HepG2 (cell line): ENCODE results near the gene CYCS. TPM values are rescaled to one million over a fixed set of nuclear protein-coding genes. Genes with fewer than 3 reads are reported as not detected.

Experiments
- NKX3-1 ChIP-seq: sonication (generic); formaldehyde crosslinking; IDR thresholded peaks from 2 replicates; pipeline ENCODE4 v1.5.0; 2020; ENCODE audit warnings: missing genetic modification reagents
- SMARCC2 ChIP-seq: fragments of 450-650 bp; IDR thresholded peaks from 2 replicates; pipeline ENCODE4 v1.6.1; 2017; ENCODE audit warnings: antibody characterized with exemption, mild to moderate bottlenecking
- TOE1 ChIP-seq: sonication (generic); formaldehyde crosslinking; IDR thresholded peaks from 2 replicates; pipeline ENCODE4 v1.4.0; 2020; ENCODE audit warnings: mild to moderate bottlenecking, missing genetic modification reagents
- XRCC5 ChIP-seq: fragments of 200-400 bp; formaldehyde crosslinking; optimal IDR thresholded peaks from 2 replicates; pipeline ENCODE3; 2017; ENCODE audit warnings: mild to moderate bottlenecking, low read length
- ZIK1 ChIP-seq: sonication (generic); formaldehyde crosslinking; IDR thresholded peaks from 2 replicates; pipeline ENCODE4 v1.5.0; 2020; ENCODE audit warnings: mild to moderate bottlenecking, low read depth, missing genetic modification reagents, borderline replicate concordance
- ZNF17 ChIP-seq: sonication (generic); formaldehyde crosslinking; IDR thresholded peaks from 2 replicates; pipeline ENCODE4 v1.5.0; 2020; ENCODE audit warnings: mild to moderate bottlenecking, missing genetic modification reagents
- ZNF180 ChIP-seq: sonication (generic); formaldehyde crosslinking; IDR thresholded peaks from 2 replicates; pipeline ENCODE4 v1.4.0; 2020; ENCODE audit warnings: low read depth, missing genetic modification reagents, borderline replicate concordance
- ZNF207 ChIP-seq: fragments of 450-650 bp; IDR thresholded peaks from 2 replicates; pipeline ENCODE4 v1.6.1; 2016; ENCODE audit warnings: antibody characterized with exemption, borderline replicate concordance
- ZNF670 ChIP-seq: sonication (generic); formaldehyde crosslinking; IDR thresholded peaks from 2 replicates; pipeline ENCODE4 v1.8.0; 2022; ENCODE audit warnings: mild to moderate bottlenecking, missing genetic modification reagents, borderline replicate concordance
- ZNF713 ChIP-seq: sonication (generic); formaldehyde crosslinking; IDR thresholded peaks from 2 replicates; pipeline ENCODE4 v1.4.0; 2020; ENCODE audit warnings: mild to moderate bottlenecking, missing genetic modification reagents
- ZNF777 ChIP-seq: sonication (generic); formaldehyde crosslinking; IDR thresholded peaks from 2 replicates; pipeline ENCODE4 v1.4.0; 2020; ENCODE audit warnings: missing genetic modification reagents
- ZNF792 ChIP-seq: IDR thresholded peaks from 2 replicates; pipeline ENCODE4 v1.6.1; 2016
- polyA plus RNA-seq, 8 experiments: library from polyadenylated mRNA; depleted of rRNA in 3 of 8; stranded (reverse) in 7 of 8; unstranded in 1 of 8; fragments of >200 nt; fragmentation: Illumina TruSeq in 4 of 8; extraction: Trizol in 4 of 8; gene quantifications; 2 replicates each; pipeline versions ENCODE4 v1.2.1 to v1.2.3, GENCODE V29; 2011 to 2016; ENCODE audit warnings: low read depth in 4 of 8, missing spikeins in 1 of 8, mixed read lengths in 1 of 8; ENCODE audit not compliant: insufficient read depth in 1 of 8
- total RNA-seq, 5 experiments: library from RNA; depleted of rRNA; stranded (reverse); fragments of >200 nt; fragmentation: Illumina TruSeq; extraction: Trizol; gene quantifications; 2 replicates each; pipeline ENCODE4 v1.2.3, GENCODE V29; 2016; ENCODE audit warnings: low read depth in 1 of 5
- TF ChIP-seq, protein P1 (sequence below): sonication (generic); formaldehyde crosslinking; IDR thresholded peaks from 2 replicates; pipeline ENCODE4 v1.4.0; 2020; ENCODE audit warnings: missing genetic modification reagents, borderline replicate concordance
- TF ChIP-seq, protein P2 (sequence below): sonication (generic); formaldehyde crosslinking; IDR thresholded peaks from 2 replicates; pipeline ENCODE4 v1.4.0; 2020; ENCODE audit warnings: low read depth, mild to moderate bottlenecking, missing genetic modification reagents
- TF ChIP-seq, protein P3 (sequence below): sonication (generic); formaldehyde crosslinking; IDR thresholded peaks from 2 replicates; pipeline ENCODE4 v1.4.0; 2020; ENCODE audit warnings: missing genetic modification reagents
- TF ChIP-seq, protein P4 (sequence below): sonication (generic); formaldehyde crosslinking; IDR thresholded peaks from 2 replicates; pipeline ENCODE4 v1.4.0; 2020; ENCODE audit warnings: missing genetic modification reagents
- TF ChIP-seq, protein P5 (sequence below): sonication (generic); formaldehyde crosslinking; IDR thresholded peaks from 2 replicates; pipeline ENCODE4 v1.8.0; 2022; ENCODE audit warnings: mild to moderate bottlenecking, missing genetic modification reagents, borderline replicate concordance
- TF ChIP-seq, protein P6 (sequence below): sonication (generic); formaldehyde crosslinking; IDR thresholded peaks from 2 replicates; pipeline ENCODE4 v1.4.0; 2020; ENCODE audit warnings: mild to moderate bottlenecking, missing genetic modification reagents
- TF ChIP-seq, protein P7 (sequence below): sonication (generic); formaldehyde crosslinking; IDR thresholded peaks from 2 replicates; pipeline ENCODE4 v1.8.0; 2023; ENCODE audit warnings: mild to moderate bottlenecking, missing genetic modification reagents

Gene CYCS
- total and polyA plus RNA-seq, 2 of the 13 experiments (the other 11 are each of a cell fraction or from before 2014, with no cell fraction given), result 35.9 to 202 TPM

DNA sequence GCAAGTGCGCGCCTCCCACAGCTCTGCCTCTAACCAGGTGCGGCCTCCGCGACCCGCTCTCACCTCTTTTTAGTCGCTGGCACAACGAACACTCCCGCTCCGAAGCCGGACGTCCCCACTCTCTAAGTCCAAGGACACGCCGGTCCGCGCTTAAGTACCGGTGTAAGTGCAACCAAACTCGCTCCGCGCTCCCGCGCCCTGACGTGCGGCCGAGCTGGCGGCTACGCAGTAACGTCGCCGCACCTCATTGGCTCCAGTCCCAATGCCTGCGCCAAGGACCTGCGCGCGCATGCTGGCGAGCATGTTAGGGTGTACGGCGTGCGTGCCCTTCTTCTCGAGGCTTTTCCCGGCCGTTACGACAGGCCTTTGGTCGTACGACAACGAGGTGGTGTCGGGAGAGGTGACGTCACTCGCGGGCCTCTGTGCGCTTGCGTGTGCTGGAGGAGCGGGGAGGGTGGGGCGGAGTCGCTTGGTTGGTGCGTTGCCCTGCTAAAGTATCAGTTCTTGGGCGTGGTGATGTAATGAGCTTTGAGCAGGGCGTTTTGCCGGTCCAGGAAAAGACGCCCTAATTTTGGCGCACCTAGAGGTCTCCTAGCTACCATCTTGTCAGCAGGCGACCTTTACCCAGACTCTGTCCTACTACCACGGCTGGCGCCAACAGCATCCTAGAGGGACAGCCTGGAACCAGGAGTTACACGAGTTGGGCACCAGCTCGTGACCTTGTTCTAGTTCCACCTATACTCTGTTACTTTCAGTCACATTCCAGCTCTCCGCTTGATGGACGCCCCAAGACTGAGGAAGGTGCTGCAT, at the start of gene CYCS (continued):
- TF ChIP-seq, protein P1, sequence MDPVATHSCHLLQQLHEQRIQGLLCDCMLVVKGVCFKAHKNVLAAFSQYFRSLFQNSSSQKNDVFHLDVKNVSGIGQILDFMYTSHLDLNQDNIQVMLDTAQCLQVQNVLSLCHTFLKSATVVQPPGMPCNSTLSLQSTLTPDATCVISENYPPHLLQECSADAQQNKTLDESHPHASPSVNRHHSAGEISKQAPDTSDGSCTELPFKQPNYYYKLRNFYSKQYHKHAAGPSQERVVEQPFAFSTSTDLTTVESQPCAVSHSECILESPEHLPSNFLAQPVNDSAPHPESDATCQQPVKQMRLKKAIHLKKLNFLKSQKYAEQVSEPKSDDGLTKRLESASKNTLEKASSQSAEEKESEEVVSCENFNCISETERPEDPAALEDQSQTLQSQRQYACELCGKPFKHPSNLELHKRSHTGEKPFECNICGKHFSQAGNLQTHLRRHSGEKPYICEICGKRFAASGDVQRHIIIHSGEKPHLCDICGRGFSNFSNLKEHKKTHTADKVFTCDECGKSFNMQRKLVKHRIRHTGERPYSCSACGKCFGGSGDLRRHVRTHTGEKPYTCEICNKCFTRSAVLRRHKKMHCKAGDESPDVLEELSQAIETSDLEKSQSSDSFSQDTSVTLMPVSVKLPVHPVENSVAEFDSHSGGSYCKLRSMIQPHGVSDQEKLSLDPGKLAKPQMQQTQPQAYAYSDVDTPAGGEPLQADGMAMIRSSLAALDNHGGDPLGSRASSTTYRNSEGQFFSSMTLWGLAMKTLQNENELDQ (CRISPR knock-in tag), result no peak; the same call in 1 of the 2 replicates
- TF ChIP-seq ZNF792 (CRISPR knock-in tag) (peak; percentile 89), ZNF17 (CRISPR knock-in tag) (no peak), XRCC5 (peak; percentile 78), ZNF180 (CRISPR knock-in tag) (no peak), ZNF207 (no peak), NKX3-1 (no peak), ZNF713 (CRISPR knock-in tag) (0 out of 2 replicates have a peak, but pooled peaks have one; percentile 31), SMARCC2 (no peak), ZNF777 (CRISPR knock-in tag) (no peak), TOE1 (CRISPR knock-in tag) (0 out of 2 replicates have a peak, but pooled peaks have one; percentile 38), ZIK1 (peak; percentile 93; the same call in 1 of the 2 replicates), ZNF670 (0 out of 2 replicates have a peak, but pooled peaks have one; percentile 58)
- TF ChIP-seq, protein P2, sequence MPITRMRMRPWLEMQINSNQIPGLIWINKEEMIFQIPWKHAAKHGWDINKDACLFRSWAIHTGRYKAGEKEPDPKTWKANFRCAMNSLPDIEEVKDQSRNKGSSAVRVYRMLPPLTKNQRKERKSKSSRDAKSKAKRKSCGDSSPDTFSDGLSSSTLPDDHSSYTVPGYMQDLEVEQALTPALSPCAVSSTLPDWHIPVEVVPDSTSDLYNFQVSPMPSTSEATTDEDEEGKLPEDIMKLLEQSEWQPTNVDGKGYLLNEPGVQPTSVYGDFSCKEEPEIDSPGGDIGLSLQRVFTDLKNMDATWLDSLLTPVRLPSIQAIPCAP, result 0 out of 2 replicates have a peak, but pooled peaks have one; percentile 51
- TF ChIP-seq, protein P3, sequence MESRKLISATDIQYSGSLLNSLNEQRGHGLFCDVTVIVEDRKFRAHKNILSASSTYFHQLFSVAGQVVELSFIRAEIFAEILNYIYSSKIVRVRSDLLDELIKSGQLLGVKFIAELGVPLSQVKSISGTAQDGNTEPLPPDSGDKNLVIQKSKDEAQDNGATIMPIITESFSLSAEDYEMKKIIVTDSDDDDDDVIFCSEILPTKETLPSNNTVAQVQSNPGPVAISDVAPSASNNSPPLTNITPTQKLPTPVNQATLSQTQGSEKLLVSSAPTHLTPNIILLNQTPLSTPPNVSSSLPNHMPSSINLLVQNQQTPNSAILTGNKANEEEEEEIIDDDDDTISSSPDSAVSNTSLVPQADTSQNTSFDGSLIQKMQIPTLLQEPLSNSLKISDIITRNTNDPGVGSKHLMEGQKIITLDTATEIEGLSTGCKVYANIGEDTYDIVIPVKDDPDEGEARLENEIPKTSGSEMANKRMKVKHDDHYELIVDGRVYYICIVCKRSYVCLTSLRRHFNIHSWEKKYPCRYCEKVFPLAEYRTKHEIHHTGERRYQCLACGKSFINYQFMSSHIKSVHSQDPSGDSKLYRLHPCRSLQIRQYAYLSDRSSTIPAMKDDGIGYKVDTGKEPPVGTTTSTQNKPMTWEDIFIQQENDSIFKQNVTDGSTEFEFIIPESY (CRISPR knock-in tag), result no peak
- TF ChIP-seq, protein P4, sequence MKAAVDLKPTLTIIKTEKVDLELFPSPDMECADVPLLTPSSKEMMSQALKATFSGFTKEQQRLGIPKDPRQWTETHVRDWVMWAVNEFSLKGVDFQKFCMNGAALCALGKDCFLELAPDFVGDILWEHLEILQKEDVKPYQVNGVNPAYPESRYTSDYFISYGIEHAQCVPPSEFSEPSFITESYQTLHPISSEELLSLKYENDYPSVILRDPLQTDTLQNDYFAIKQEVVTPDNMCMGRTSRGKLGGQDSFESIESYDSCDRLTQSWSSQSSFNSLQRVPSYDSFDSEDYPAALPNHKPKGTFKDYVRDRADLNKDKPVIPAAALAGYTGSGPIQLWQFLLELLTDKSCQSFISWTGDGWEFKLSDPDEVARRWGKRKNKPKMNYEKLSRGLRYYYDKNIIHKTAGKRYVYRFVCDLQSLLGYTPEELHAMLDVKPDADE, result no peak
- TF ChIP-seq, protein P5, sequence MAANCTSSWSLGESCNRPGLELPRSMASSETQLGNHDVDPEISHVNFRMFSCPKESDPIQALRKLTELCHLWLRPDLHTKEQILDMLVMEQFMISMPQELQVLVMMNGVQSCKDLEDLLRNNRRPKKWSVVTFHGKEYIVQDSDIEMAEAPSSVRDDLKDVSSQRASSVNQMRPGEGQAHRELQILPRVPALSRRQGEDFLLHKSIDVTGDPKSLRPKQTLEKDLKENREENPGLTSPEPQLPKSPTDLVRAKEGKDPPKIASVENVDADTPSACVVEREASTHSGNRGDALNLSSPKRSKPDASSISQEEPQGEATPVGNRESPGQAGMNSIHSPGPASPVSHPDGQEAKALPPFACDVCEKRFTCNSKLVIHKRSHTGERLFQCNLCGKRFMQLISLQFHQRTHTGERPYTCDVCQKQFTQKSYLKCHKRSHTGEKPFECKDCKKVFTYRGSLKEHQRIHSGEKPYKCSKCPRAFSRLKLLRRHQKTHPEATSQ (CRISPR knock-in tag), result peak; percentile 99; the same call in 1 of the 2 replicates
- TF ChIP-seq, protein P6, sequence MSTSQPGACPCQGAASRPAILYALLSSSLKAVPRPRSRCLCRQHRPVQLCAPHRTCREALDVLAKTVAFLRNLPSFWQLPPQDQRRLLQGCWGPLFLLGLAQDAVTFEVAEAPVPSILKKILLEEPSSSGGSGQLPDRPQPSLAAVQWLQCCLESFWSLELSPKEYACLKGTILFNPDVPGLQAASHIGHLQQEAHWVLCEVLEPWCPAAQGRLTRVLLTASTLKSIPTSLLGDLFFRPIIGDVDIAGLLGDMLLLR, result peak; percentile 76; the same call in 1 of the 2 replicates
- TF ChIP-seq, protein P7, sequence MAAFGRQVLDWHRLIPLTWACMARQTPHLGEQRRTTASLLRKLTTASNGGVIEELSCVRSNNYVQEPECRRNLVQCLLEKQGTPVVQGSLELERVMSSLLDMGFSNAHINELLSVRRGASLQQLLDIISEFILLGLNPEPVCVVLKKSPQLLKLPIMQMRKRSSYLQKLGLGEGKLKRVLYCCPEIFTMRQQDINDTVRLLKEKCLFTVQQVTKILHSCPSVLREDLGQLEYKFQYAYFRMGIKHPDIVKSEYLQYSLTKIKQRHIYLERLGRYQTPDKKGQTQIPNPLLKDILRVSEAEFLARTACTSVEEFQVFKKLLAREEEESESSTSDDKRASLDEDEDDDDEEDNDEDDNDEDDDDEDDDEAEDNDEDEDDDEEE (CRISPR knock-in tag), result peak; percentile 94
